ENCODE data around the gene GOLGA6L1. TPM values are rescaled to one million over a fixed set of nuclear protein-coding genes. Genes with fewer than 3 reads are reported as not detected.
"Not testable (repeated sequence)": the region's sequence is repeated elsewhere in the genome, so short reads cannot be mapped to it uniquely, and the experiment has no call there.

GOLGA6L1 gene, protein sequence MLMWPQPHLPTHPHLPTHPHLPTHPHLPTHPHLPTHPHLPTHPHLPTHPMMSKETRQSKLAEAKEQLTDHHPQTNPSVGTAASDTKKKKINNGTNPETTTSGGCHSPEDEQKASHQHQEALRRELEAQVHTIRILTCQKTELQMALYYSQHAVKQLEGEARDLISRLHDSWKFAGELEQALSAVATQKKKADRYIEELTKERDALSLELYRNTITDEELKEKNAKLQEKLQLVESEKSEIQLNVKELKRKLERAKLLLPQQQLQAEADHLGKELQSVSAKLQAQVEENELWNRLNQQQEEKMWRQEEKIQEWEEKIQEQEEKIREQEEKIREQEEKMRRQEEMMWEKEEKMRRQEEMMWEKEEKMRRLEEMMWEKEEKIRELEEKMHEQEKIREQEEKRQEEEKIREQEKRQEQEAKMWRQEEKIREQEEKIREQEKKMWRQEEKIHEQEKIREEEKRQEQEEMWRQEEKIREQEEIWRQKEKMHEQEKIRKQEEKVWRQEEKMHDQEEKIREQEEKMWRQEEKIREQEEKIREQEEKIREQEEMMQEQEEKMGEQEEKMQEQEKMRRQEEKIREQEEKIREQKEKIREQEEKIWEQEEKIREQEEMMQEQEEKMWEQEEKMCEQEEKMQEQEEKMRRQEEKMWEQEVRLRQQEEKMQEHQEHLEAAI
- total RNA-seq, result not detected in 2 replicates

DNA sequence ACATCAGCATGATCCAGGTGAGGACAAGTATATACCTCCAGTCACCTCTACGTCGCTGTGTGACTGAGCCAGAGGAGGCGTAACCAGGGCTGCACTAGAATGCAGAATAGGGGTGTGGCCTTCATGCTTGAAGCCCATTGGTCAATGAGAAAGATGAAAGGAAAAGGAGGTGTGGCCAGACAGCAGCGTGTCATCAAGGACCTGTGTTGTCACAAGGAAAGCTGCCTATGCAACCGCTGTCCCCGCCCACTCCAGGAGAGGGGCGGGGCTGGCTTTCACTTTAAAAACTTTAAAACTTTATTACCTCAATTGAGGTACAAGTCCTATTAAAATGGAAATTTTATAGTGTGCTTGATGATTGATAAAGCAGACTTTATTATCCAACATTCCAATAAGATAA is at the start of gene GOLGA6L1:
Gene GOLGA6L1, minus strand, starts transcription at position 101 of the 400 bp plus-strand sequence. Its CDS starts 91 bp downstream, at position 10.
- not testable (repeated sequence) for DNase-seq (ENCODE audit: extremely low read depth, low read depth, low spot score)

DNA sequence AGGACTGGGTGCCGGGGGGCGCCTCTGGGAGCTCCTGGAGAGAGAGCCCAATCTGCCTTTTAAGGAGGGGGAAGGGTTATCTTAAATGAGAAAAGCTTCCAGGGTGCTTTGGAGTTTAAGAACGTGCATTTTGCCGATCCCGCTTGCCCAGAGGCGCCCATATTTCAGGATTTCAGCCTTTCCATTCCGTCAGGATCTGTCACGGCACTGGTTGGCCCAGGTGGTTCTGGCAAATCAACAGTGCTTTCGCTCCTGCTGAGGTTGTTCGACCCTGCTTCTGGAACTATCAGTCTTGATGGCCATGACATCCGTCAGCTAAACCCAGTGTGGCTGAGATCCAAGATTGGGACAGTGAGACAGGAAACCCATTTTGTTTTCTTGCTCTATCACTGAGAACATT is 44.6 kb upstream of the GOLGA6L1 start:
- DNase-seq (ENCODE audit: extremely low read depth, low read depth, low spot score), result not testable (repeated sequence)

DNA sequence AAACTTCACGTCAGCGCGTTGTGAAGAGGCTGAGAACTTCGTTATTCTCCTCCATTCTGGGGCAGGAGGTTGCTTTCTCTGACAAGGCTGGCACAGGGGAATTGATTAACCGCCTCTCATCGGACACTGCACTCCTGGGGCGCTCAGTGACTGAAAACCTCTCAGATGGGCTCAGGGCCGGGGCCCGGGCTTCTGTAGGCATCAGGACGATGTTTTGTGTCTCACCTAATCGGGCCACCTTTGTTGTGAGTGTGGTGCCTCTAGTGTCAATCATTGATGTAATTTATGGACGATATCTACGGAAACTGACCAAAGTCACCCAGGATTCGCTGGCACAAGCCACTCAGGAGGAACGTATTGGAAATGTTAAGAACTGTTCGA is 43.9 kb upstream of the GOLGA6L1 start:
- not testable (repeated sequence) for DNase-seq (ENCODE audit: extremely low read depth, low read depth, low spot score)

DNA sequence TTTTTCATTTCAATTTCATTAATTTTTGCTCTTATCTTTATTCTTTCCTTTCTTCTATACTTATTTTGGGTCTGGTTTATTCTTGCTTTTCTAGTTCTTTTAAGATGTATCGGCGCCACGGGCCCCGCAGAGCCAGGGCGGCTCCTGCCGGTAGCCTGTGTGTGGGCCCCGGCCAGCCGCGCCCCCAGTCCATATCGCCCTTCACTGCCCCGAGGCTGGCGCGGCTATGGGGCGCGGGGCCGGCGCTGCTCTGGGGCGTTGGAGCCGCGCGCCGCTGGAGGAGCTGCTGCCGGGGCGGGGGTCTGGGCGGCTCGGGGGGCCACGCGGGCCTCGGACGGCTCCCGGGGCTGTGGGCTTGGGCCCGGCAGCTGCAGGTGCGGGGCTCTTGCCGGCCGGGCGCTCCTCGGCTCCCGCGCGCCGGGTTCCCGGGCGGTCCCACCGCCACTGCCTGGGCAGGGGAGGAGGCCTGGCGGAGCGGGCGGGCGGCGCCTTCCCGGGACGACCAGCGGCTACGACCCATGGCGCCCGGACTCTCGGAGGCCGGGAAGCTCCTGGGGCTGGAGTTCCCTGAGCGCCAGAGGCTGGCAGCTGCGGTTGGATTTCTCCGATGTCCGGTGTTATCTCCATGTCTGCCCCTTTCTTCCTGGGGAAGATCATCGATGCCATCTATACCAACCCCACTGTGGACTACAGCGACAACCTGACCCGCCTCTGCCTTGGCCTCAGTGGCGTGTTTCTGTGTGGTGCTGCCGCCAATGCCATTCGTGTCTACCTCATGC is 43.3 kb upstream of the GOLGA6L1 start:
- not testable (repeated sequence) for DNase-seq (ENCODE audit: extremely low read depth, low read depth, low spot score)

DNA sequence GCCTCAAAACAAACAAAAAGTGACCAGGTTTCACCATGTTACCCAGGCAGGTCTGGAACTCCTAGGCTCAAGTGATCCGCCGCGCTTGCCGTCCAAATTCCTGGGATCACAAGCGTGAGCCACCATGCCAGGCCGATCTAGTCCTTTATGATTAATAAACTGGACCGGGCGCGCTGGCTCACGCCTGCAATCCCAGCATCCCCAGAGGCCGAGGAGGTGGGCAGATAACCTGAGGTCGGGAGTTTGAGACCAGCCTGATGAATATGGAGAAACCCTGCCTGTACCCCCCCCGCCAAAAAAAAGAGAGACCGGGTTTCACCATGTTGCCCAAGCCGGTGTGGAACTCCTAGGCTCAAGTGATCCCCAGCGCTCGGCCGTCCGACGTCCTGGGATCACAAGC is 40.1 kb upstream of the GOLGA6L1 start:
- not testable (repeated sequence) for DNase-seq (ENCODE audit: extremely low read depth, low read depth, low spot score)

DNA sequence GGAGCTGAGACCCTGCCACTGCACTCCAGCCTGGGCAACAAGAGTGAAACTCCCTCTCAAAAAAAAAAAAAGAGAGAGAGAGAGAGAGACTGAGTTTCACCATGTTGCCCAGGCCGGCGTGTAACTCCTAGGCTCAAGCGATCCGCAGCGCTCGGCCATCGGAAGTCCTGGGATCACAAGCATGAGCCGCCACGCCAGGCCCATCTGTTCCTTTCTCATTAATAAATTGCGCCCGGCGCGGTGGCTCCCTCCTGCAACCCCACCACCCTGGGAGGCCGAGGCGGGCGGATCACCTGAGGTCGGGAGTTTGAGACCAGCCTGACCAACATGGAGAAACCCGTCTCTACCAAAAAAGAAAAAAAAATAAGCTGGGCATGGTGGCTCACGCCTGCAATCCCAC is 39.0 kb upstream of the GOLGA6L1 start:
- not testable (repeated sequence) for DNase-seq (ENCODE audit: extremely low read depth, low read depth, low spot score)

DNA sequence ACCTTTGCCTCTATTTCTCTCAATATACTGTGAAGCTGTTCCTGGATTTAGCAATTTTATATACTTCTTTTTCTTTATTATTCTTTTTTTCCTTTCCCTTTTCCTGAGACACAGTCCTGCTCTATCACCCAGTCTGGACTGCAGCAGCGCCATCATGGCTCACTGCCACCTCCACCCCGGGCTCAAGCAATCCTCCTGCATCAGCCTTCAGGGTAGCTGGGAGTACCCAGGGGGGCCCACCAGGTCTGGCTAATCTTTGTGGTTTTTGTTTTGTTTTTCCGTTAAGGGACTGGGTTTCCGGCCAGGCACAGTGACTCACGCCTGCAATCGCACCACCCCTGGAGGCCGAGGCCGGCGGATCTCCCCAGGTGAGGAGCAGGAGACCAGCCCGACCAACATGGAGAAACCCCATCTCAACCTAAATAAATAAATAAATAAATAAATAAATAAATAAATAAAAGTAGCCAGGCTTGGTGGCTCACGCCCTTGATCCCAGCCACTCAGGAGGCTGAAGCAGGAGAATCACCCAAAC is 38.1 kb upstream of the GOLGA6L1 start:
- DNase-seq (ENCODE audit: extremely low read depth, low read depth, low spot score), result not testable (repeated sequence)

DNA sequence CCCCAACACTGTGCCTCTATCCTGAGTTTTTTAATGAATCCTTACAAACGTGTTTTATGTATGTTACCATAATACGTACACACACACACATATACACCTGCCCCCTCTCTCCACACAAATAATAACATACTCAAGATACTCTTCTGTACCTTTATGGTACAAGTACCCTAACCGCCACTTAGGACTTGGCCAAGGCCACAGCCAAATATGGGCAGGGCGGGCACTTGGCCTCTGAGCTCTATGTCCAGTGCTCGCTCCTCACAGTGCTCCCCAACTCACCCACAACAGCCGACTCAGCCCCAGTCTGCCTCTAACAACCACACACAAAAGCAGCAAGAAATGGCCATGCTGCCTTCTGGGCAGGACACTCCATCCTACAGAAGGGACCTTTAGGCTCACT is 3.8 kb downstream of the GOLGA6L1 start:
- DNase-seq (ENCODE audit: extremely low read depth, low read depth, low spot score), result not testable (repeated sequence)

DNA sequence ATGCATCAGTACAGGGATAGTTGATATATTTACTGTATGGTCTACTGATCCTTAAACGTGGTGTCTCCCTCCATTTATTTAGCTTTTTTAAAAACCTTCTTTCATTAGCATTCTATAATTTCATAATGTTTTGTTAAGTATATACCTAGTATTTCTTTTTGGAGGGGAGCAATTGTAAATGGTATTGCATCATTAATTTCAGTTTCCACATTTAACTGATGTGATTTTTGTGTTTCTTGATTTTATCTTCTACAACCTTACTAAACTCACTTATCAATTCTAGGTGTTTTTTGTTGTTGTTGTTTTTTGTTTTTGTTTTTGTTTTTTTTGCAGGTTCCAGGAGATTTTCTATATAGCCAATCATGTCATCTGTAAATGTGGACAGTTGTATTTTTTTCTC is 18.4 kb downstream of the GOLGA6L1 start:
- DNase-seq (ENCODE audit: extremely low read depth, low read depth, low spot score), result no peak

DNA sequence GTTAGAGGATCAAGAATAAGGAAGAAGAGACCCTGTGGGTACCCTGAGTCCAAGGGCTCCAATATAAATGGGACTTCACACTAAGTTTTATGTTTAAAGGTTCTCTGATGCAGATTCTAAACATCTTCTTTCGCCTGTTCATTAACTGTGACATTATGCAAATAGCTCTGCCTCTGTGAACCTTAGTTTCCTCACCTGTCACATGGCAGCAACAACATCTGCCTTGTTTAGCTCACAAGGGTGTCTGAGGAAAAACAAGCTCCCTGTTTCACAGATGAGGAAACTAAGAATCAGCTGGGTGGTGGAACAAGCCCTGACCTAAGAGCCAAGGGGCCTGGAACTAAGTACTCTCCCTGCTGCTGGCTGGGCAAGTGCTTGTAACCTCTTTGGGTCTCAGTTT is 40.8 kb downstream of the GOLGA6L1 start:
- DNase-seq (ENCODE audit: extremely low read depth, low read depth, low spot score), result no peak

DNA sequence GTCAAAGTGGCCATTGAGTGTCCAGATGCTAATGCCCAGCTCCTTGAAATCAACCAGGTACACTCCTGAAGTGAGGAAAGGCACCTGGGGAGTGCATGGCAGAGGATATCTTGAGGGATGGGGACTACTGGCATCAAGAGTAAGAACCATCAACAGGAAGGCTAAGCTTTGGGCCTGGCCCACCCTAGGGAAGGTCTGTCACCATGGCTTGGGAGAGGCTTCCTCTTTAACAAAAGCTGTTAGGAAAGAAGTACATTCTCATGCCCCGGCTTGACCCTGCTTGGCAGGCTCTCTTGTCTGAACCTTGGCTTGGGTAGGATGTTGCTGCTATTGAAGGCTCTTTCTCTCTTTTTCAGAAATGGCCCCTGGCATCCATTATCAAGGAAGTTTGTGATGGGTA is 53.5 kb downstream of the GOLGA6L1 start:
- no peak for DNase-seq (ENCODE audit: extremely low read depth, low read depth, low spot score)

DNA sequence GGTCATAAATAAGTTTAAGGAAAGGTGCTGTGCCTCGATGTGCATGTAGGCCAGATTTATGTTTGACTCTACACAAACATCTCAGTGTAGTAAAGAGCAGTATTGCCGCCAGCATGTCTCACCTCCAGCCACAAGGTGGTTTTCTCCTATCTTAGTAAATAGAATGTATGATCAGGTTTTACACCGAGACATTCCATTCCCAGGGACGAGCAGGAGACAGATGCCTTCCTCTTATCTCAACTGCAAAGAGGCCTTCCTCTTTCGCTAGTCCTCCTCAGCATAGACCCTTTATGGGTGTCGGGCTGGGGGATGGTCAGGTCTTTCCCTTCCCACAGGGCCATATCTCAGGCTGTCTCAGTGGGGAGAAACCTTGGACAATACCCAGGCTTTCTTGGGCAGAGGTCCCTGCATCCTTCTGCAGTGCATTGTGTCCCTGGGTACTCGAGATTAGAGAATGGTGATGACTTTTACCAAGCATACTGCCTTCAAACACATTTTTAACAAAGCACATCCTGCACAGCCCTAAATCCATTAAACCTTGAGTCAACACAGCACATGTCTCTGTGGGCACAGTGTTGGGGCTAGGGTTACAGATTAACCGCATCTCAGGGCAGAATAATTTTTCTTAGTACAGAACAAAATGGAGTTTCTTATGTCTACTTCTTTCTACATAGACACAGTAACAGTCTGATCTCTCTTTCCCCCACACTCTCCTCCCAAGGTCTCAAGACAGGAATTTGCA is 54.5 kb downstream of the GOLGA6L1 start:
- not testable (repeated sequence) for DNase-seq (ENCODE audit: extremely low read depth, low read depth, low spot score)

DNA sequence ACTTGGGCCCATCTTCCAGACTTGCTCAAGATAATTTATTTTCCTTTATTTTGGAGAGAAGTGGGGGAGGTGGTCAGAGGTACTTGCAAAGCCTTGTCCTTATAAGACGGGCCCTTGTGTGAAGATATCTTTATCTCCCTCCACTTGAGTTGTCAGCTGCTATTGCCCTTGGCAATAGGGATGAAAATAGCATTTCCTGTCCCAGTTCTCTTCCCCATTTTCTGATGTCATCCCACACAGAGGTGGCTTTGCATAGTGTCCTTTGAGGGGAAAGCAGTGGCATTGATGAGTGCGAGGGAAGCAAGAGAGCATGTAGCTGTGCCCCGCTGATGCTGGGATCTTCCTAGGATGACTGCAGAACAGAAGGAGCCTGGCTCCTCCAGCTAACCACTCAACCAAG is 55.4 kb downstream of the GOLGA6L1 start:
- no peak for DNase-seq (ENCODE audit: extremely low read depth, low read depth, low spot score)

DNA sequence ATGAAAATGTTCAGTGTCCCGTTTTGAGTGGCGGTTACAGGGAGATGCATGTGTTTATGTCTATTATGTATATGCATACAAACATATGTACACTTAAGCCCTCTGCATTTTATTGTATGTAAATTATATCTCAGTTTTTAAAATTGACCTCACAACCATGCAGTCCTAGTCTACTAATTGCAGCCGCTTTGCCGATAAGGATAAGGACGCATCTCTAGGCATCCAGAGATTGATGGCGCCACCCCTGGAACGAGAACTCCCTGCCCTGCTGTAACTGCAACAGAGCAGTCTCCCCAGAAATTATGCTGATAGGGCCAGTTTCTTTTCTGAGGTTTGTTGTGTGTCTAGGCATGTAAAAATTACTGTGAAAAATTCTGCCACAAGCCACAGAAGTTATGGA is 56.9 kb downstream of the GOLGA6L1 start:
- DNase-seq (ENCODE audit: extremely low read depth, low read depth, low spot score), result no peak

Other genes starting within 250 kb of the GOLGA6L1 start
- gene CYFIP1, start 156.5 kb downstream of the GOLGA6L1 start, total RNA-seq, result 120 TPM in 2 replicates
- gene TUBGCP5, start 97.3 kb downstream of the GOLGA6L1 start, total RNA-seq, result 12.8 and 14.7 TPM in 2 replicates
- not detected in 2 replicates for gene GOLGA6L26, start 197.4 kb upstream of the GOLGA6L1 start, total RNA-seq
- gene GOLGA8S, start 217.9 kb upstream of the GOLGA6L1 start, total RNA-seq, result 0.05 and 0.06 TPM in 2 replicates